HG02759 (cell line): Measurements from ENCODE around the gene UBAP2L.

Experiments used
- ATAC-seq: cut with Tn5 transposase; IDR thresholded peaks from one replicate; pipeline ENCODE4 v1.9.1; 2021; ENCODE audit warnings: mild to moderate bottlenecking, moderate library complexity; ENCODE audit not compliant: unreplicated experiment

UBAP2L gene, protein sequence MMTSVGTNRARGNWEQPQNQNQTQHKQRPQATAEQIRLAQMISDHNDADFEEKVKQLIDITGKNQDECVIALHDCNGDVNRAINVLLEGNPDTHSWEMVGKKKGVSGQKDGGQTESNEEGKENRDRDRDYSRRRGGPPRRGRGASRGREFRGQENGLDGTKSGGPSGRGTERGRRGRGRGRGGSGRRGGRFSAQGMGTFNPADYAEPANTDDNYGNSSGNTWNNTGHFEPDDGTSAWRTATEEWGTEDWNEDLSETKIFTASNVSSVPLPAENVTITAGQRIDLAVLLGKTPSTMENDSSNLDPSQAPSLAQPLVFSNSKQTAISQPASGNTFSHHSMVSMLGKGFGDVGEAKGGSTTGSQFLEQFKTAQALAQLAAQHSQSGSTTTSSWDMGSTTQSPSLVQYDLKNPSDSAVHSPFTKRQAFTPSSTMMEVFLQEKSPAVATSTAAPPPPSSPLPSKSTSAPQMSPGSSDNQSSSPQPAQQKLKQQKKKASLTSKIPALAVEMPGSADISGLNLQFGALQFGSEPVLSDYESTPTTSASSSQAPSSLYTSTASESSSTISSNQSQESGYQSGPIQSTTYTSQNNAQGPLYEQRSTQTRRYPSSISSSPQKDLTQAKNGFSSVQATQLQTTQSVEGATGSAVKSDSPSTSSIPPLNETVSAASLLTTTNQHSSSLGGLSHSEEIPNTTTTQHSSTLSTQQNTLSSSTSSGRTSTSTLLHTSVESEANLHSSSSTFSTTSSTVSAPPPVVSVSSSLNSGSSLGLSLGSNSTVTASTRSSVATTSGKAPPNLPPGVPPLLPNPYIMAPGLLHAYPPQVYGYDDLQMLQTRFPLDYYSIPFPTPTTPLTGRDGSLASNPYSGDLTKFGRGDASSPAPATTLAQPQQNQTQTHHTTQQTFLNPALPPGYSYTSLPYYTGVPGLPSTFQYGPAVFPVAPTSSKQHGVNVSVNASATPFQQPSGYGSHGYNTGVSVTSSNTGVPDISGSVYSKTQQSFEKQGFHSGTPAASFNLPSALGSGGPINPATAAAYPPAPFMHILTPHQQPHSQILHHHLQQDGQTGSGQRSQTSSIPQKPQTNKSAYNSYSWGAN

GRCh38 chr1:154220071-154220969 is at the start of gene UBAP2L:
Gene UBAP2L (plus strand): TSS chr1:154220955. CDS start chr1:154225124, 4,169 bp downstream.
- peak; percentile 93 for ATAC-seq

- no peak for ATAC-seq
Observed at GRCh38 chr1:154171223-154171583, 49.6 kb upstream of the UBAP2L start.

GRCh38 chr1:154171880-154172279 is 48.9 kb upstream of the UBAP2L start:
- no peak for ATAC-seq

GRCh38 chr1:154174654-154175053 is 46.1 kb upstream of the UBAP2L start:
- no peak for ATAC-seq

DNA sequence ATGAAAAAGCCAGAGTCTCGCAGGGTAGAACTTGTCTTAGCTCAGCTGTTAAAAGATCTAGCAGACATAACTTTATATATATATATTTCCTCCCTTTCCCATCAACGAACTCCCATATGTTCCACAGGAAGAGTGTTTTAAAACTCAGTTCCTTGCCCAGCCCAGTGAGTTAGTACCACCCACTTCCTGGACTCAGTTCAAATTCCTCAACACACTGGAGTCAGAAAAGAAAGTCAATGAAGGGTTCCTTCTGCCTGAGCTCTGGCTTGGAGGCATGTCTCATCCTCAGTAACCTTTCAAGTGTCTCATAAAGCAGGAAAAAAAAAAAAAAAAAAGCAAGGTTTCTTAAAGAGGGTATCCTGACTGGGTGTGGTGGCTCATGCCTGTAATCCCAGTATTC is 44.4 kb upstream of the UBAP2L start:
- no peak for ATAC-seq

GRCh38 chr1:154178013-154178412 is 42.7 kb upstream of the UBAP2L start:
- no peak for ATAC-seq

DNA sequence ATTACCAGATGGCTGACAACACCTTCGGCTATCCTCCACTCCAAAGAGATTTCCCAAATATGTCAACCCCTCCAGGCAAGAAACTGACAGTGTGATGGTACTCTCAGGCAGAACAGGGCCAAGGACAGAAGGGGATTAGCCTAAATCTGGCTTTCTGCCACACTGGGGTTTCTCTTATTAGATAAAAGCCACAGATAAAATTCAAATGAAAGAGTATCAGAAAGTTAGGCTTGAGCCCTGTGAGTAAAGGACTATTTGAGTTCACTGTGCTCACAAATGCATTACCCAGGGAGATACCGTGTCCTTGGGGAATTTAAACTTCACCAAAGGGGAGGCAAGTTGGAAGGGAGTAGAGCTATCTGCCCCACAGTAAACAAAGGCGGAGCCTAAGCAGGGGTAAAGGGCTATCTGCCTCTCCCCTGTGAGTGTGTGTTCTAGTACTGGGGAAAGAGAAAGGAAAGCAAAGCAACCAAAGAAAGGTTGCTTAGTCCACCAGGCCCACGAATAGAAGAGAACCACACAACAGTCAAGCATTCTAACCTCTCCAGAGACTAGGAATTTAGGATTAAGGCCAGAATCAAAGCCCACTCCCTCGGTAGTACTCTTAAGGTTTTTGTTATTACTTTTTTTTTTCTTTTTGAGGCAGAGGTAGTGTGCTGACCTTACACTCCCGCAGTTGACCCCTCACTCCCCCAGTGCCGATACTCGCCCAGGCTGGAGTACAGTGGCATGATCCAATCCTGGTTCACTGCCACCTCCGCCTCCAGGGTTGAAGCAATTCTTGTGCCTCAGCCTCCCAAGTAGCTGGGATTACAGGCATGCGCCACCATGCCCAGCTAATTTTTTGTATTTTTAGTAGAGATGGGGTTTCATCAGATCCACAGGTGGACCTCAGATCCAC is 41.6 kb upstream of the UBAP2L start:
- ATAC-seq, result no peak

DNA sequence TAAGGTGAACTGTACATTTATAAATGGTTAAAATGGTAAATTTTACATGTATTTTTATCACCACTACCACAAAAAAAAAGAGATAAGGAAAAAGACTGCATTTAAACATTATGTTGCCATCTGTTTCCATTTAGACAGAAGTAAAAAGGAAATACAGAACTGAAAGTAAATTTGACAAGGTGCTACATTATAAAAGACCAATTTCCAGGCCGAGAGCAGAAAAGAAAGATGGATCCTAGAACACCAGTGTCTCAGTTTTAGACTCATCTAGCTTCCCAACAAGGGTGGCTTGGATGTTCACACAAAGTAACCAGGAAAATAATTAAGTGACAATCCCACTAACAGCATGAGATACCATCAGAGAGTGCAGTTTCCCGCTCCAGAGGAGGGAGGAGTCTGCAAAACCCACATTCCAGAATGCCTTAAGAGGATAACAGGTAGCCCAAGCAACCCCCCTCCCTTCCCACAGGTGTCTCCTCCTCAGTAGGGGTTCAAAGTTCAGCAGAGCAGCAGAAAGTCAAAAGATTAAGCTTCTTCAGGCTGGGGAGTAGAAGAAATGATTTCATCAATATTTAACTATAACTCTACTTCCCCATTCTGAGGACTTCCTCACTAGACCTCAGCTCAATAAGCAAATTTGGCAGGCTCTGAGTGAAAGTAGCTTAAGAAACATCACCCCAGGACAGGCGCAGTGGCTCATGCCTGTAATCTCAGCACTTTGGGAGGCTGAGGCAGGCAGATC is 40.6 kb upstream of the UBAP2L start:
- no peak for ATAC-seq

GRCh38 chr1:154181944-154182343 is 38.8 kb upstream of the UBAP2L start:
- ATAC-seq, result no peak

DNA sequence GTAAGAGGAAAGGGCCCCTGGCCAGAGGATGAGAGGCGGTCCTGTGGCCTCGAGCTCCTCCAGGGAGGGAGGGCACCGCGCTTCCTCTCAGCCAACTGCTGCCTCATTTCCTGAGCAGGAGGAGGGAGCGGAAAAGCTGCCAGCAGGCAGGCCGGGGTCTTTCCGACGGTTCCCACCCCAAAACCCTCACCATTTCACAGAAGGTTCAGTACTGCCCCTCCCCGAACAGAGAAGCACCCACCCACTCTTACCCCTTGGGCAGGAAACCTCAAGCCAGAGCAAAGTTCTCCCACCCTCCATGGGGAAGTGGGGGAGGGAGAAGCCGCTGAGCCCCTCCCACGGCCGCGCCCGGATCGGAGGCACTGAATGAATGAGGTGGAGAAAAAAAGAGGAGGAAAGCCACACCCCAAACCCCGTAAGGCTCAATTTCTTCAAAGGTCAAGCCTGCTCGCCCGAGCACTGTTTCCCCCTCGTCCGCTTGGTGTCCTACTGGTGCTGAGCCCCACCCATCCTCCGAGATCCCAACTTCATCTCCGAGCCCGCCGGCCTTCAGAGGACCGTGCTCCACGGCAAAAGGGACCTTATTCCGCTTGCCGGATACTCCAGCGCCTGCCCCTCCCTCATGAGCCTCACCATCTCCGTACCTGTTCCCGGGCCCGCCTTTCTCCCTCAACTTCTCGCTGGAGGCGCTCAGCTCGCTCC is 38.3 kb upstream of the UBAP2L start:
- peak; percentile 53 for ATAC-seq

DNA sequence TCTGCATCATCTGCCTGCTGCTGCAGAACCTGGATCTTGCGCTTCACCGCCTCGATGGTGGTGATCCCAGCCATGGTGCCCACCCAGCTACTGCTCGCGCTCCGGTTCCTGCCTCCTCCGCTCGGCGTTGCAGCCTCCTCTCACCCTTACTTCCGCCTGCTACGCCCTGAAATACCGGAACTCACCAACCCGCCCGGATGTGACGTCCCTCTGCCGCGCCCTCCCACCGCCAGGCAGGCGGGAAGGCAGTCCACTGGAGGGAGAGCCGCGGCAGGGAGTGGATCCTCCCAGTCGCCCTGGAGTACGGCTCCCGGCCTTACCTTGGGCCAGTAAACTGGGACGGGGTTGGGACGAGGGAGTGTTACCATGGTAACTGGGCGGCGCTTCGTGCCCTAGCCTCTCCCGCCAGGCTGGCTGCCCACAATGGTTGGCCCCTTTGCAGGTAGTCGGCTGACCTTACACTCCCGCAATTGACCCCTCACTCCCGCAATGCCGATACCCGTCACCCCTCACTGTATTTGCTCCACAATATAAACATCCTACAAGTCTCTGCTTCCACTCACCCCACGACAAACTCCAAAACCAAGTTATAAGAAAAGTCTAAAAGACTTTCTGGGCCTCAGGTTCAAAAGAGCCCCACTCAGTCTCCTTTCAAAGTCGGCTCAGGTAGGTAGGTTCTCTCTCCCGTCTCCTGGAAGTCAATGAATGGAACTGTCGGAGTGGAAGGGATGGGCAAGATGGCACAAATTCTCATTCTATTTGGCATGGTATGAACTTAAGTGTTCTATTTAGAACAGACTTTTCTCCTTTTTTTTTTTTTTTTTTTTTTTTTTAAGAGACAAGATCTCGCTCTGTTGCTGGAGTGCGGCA is 37.5 kb upstream of the UBAP2L start:
- peak; percentile 80 for ATAC-seq

GRCh38 chr1:154186177-154186576 is 34.6 kb upstream of the UBAP2L start:
- ATAC-seq, result no peak

GRCh38 chr1:154186852-154187501 is 33.8 kb upstream of the UBAP2L start:
- no peak for ATAC-seq

DNA sequence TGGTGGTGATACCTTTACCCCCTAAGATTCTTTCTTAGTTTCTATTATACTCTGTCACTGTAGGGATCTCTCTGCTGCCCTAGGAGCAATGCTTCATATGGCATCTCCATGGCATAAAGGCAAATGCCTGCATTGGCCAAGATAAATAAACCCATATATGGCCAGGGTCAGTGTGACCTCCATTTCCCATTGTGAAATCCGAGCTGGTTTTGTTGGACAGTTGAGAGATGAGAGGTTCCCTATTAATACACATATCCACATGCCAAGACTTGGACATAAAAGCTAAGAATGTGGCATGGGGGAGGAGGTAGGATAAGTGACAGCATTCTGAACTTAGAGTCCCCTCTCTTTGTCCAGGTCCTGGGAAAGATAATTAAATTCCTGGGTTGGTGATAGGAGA is 30.2 kb upstream of the UBAP2L start:
- no peak for ATAC-seq

GRCh38 chr1:154191990-154192461 is 28.7 kb upstream of the UBAP2L start, which contains the start of gene TPM3:
Gene TPM3 (minus strand): TSS chr1:154192100. CDS start chr1:154192018, 82 bp downstream.
- no peak for ATAC-seq

GRCh38 chr1:154192476-154192875 is 28.3 kb upstream of the UBAP2L start:
- no peak for ATAC-seq
